ENCODE data around the gene RARS1. TPM values are rescaled to one million over a fixed set of nuclear protein-coding genes. Genes with fewer than 3 reads are reported as not detected.

Gene RARS1
- total and polyA plus RNA-seq, 2 of the 8 experiments (the other 6 are each of a cell fraction or from before 2014, with no cell fraction given) = 30.2 to 108 TPM

GRCh38 chr5:168549554-168549953 lies 63.3 kb downstream of the RARS1 start:
- H3K9ac ChIP-seq (replicated peaks in 1 of 4; ENCODE audit: extremely low read depth in 1 of 4, low read depth in 3 of 4, low read length in 3 of 4) = no peak overlapping the region
- FAIRE-seq (no peak), DNase-seq (ENCODE audit: low read depth in 1 of 2, low spot score in 2 of 2) (no peak)
- H3K23me2 ChIP-seq (ENCODE audit: low read depth, low read length) = no peaks in the 10 kb centered on the region
- H3K4ac ChIP-seq (replicated peaks; ENCODE audit: insufficient read length, low read depth, low read length) = no peak overlapping the region
- no peak overlapping the region for H4K5ac ChIP-seq (ENCODE audit: insufficient read length, low read depth, low read length)
- no peak overlapping the region for H4K8ac ChIP-seq (ENCODE audit: extremely low read depth, insufficient read depth, low read length)
- no peak overlapping the region for H2BK120ac ChIP-seq (replicated peaks; ENCODE audit: low read depth, low read length)
- no peak overlapping the region for H2BK12ac ChIP-seq (ENCODE audit: low read depth, low read length)
- H3K14ac ChIP-seq (ENCODE audit: insufficient read length) = no peak overlapping the region
- POLR2A ChIA-PET (ENCODE audit: partially characterized antibody) = interaction anchor here (1.4 kb wide), 1 partner anchor 17 kb away, joined by 4 read pairs; no protein-coding TSS in a partner anchor
- H3K79me2 ChIP-seq (ENCODE audit: control insufficient read depth in 1 of 2, insufficient read depth in 2 of 2, low read length in 2 of 2) = peaks cover 0 to 10% of the 10 kb centered on the region in 2 experiments; a peak in 1 of 4 replicates
- H3K23ac ChIP-seq (ENCODE audit: insufficient read length) = no peak overlapping the region
- no peak overlapping the region for H3K18ac ChIP-seq (ENCODE audit: extremely low read depth, low read length)
- no peak overlapping the region for H3K4me3 ChIP-seq (ENCODE audit: extremely low read depth in 1 of 4, insufficient read depth in 2 of 4, low read depth in 3 of 4, low read length in 4 of 4)
- no peak overlapping the region for H2BK5ac ChIP-seq (ENCODE audit: low read depth, low read length)
- H2AFZ ChIP-seq (ENCODE audit: low read length) = no peak overlapping the region
- H3K4me2 ChIP-seq (ENCODE audit: insufficient read depth in 1 of 2, low read depth in 2 of 2, low read length in 2 of 2) = no peak overlapping the region
- no peaks in the 10 kb centered on the region for H3K9me3 ChIP-seq (ENCODE audit: insufficient read depth in 2 of 2, low read depth in 1 of 2, low read length in 1 of 2)
- TF ChIP-seq RNF2 (IDR thresholded peaks at IDR 0.05; ENCODE audit: borderline replicate concordance, low read depth, low read length, missing control alignments, poor library complexity, severe bottlenecking) (no peak), EGR1 (IDR thresholded peaks at IDR 0.05; ENCODE audit: borderline replicate concordance, low read depth, low read length) (no peak), SIX5 (IDR thresholded peaks at IDR 0.05; ENCODE audit: low read depth, low read length) (no peak), JUN (IDR thresholded peaks at IDR 0.05; ENCODE audit: low read depth, low read length) (no peak), SP1 (IDR thresholded peaks at IDR 0.05; ENCODE audit: low read depth, low read length) (no peak), YY1 (IDR thresholded peaks at IDR 0.05; ENCODE audit: low read depth, low read length) (no peak)
- H3K79me1 ChIP-seq (ENCODE audit: low read depth, low read length) = no peaks in the 10 kb centered on the region; the same call in 1 of the 2 replicates
- 92% methylated on average over 7 of the region's 7 CpGs; no CpG with 5 or more reads in 1 of the 2 experiments for WGBS, 2 experiments (ENCODE audit: extremely low coverage in 1 of 2, insufficient coverage in 1 of 2, insufficient read length in 1 of 2, insufficient replicate concordance in 2 of 2, low coverage in 1 of 2, low lambda C conversion rate in 2 of 2, missing lambda C conversion rate in 1 of 2)
- no peak overlapping the region for H2AK5ac ChIP-seq (ENCODE audit: low read depth, low read length)
- H3K27ac ChIP-seq (ENCODE audit: low read depth, low read length) = no peak overlapping the region
- peaks cover 0 to 40% (median 9%) of the 10 kb centered on the region in 4 experiments; a peak in 5 of 8 replicates for H3K36me3 ChIP-seq (ENCODE audit: control insufficient read depth in 2 of 4, insufficient read depth in 4 of 4, low read length in 3 of 4)
- H3K27me3 ChIP-seq (replicated peaks in 1 of 4; ENCODE audit: control insufficient read depth in 3 of 4, extremely low read depth in 1 of 4, insufficient read depth in 3 of 4, low read length in 3 of 4) = no peaks in the 10 kb centered on the region
- H2BK20ac ChIP-seq (ENCODE audit: low read length) = no peak overlapping the region
- H4K91ac ChIP-seq (replicated peaks; ENCODE audit: insufficient read length, low read length) = no peak overlapping the region
- CTCF ChIA-PET (ENCODE audit: partially characterized antibody) = no interaction called here
- peaks cover 1 to 2% of the 10 kb centered on the region in 2 experiments for H4K20me1 ChIP-seq (replicated peaks in 1 of 2; ENCODE audit: control insufficient read depth in 1 of 2, insufficient read depth in 2 of 2, low read length in 2 of 2)
- H2BK15ac ChIP-seq (ENCODE audit: low read length) = no peak overlapping the region
- no peaks in the 10 kb centered on the region for H3K4me1 ChIP-seq (replicated peaks in 1 of 4; ENCODE audit: control insufficient read depth in 3 of 4, insufficient read depth in 4 of 4, low read length in 3 of 4)
- no peak overlapping the region for H3K56ac ChIP-seq (replicated peaks; ENCODE audit: insufficient read length, low read depth, low read length)
